GM12801 (cell line): Measurements from ENCODE around the gene MRAP.

Experiments
- CTCF ChIP-seq: IDR thresholded peaks from one replicate; pipeline ENCODE4 v1.5.1; 2011; ENCODE audit warnings: control low read depth; ENCODE audit not compliant: insufficient read length; ENCODE audit errors: extremely low read depth

The MRAP gene

GRCh38 chr21:32317726-32318125, 19.1 kb downstream of the MRAP start:
- TF ChIP-seq CTCF: no peak

- TF ChIP-seq CTCF: no peak
Observed at GRCh38 chr21:32319012-32319411, 20.4 kb downstream of the MRAP start.

- no peak for TF ChIP-seq CTCF
Observed at GRCh38 chr21:32320059-32320458, 21.4 kb downstream of the MRAP start.

GRCh38 chr21:32320726-32321125, 22.1 kb downstream of the MRAP start:
- TF ChIP-seq CTCF: no peak

GRCh38 chr21:32321480-32321879, 22.8 kb downstream of the MRAP start:
- no peak for TF ChIP-seq CTCF

- TF ChIP-seq CTCF: no peak
Observed at GRCh38 chr21:32322103-32322502, 23.4 kb downstream of the MRAP start.

GRCh38 chr21:32322676-32323075, 24.0 kb downstream of the MRAP start:
- no peak for TF ChIP-seq CTCF

GRCh38 chr21:32325706-32326105, 27.1 kb downstream of the MRAP start:
- no peak for TF ChIP-seq CTCF
